Lower lobe of right lung (tissue), 2 donors: ENCODE results near the gene NEURL1B. TPM values are rescaled to one million over a fixed set of nuclear protein-coding genes. Genes with fewer than 3 reads are reported as not detected.

Experiments
- ATAC-seq, 2 donors: fragments of 200-7000 bp; cut with Tn5 transposase; one replicate each; pipeline ENCODE4 v1.9.1; 2020 to 2022; ENCODE audit warnings: mild to moderate bottlenecking in 2 of 2, moderate library complexity in 2 of 2
- DNase-seq: peaks from one replicate; pipeline ENCODE4 v3.0.0-alpha.2; 2020
- H3K27ac ChIP-seq: fragments of 200-600 bp; one replicate; pipeline ENCODE4 v1.8.0; 2022
- H3K27me3 ChIP-seq: fragments of 200-600 bp; one replicate; pipeline ENCODE4 v1.8.0; 2022; ENCODE audit warnings: low read depth
- H3K36me3 ChIP-seq: fragments of 200-600 bp; one replicate; pipeline ENCODE4 v1.8.0; 2022; ENCODE audit warnings: mild to moderate bottlenecking
- H3K4me1 ChIP-seq: fragments of 200-600 bp; one replicate; pipeline ENCODE4 v1.8.0; 2022
- H3K4me3 ChIP-seq: fragments of 200-600 bp; one replicate; pipeline ENCODE4 v1.8.0; 2022; ENCODE audit warnings: mild to moderate bottlenecking
- H3K9me3 ChIP-seq: fragments of 200-600 bp; one replicate; pipeline ENCODE4 v1.8.0; 2022
- CTCF ChIP-seq: fragments of 200-600 bp; IDR thresholded peaks from one replicate; pipeline ENCODE4 v1.8.0; 2022; ENCODE audit warnings: antibody characterized with exemption, mild to moderate bottlenecking
- intact Hi-C: fragments of 100-400 bp; cut with DNase I; formaldehyde crosslinking; loops from one replicate; pipeline ENCODE4 v1.11.0; 2022
- total RNA-seq: library from RNA; stranded (reverse); fragmentation: NEBNext Ultra II Directional; extraction: Animal tissue kit (Norgen Biotek cat#: 25700); gene quantifications from one replicate; pipeline ENCODE4 v1.2.1, GENCODE V29; 2021
- donor health status: DM: no; HTN: yes; CAD: no; lungs with severe emphysema.

The NEURL1B gene
- total RNA-seq, 1 donor from 2014 or later: 24.8 TPM

- DNase-seq: no peak
- H3K36me3 ChIP-seq: no peaks in the 10 kb centered on the region
- ATAC-seq: peak in 1 of 2 donors; percentile 23
- peak overlapping the region; percentile 64 for H3K27ac ChIP-seq
- no peaks in the 10 kb centered on the region for H3K27me3 ChIP-seq
- peaks cover 60% of the 10 kb centered on the region for H3K4me1 ChIP-seq
- intact Hi-C loops: no loop called here
- no peak overlapping the region for H3K4me3 ChIP-seq
- H3K9me3 ChIP-seq: no peaks in the 10 kb centered on the region
- no peak for TF ChIP-seq CTCF
Measured at GRCh38 chr5:172664681-172665541, 23.8 kb downstream of the NEURL1B start.

GRCh38 chr5:172666251-172666650 lies 25.2 kb downstream of the NEURL1B start:
- peaks cover 47% of the 10 kb centered on the region for H3K4me1 ChIP-seq
- H3K27ac ChIP-seq: no peak overlapping the region
- H3K36me3 ChIP-seq: peaks cover 9% of the 10 kb centered on the region
- ATAC-seq (no peak), DNase-seq (no peak)
- no peak overlapping the region for H3K4me3 ChIP-seq
- H3K27me3 ChIP-seq: no peaks in the 10 kb centered on the region
- intact Hi-C loops: no loop called here
- H3K9me3 ChIP-seq: no peaks in the 10 kb centered on the region
- no peak for TF ChIP-seq CTCF

- peaks cover 12% of the 10 kb centered on the region for H3K36me3 ChIP-seq
- no peaks in the 10 kb centered on the region for H3K27me3 ChIP-seq
- no peak for ATAC-seq
- intact Hi-C loops: no loop called here
- peak overlapping the region; percentile 28 for H3K27ac ChIP-seq
- no peak for DNase-seq
- no peak for TF ChIP-seq CTCF
- no peak overlapping the region for H3K4me3 ChIP-seq
- H3K4me1 ChIP-seq: peaks cover 30% of the 10 kb centered on the region
- H3K9me3 ChIP-seq: no peaks in the 10 kb centered on the region
Measured at GRCh38 chr5:172667786-172668593, 26.9 kb downstream of the NEURL1B start.

GRCh38 chr5:172668594-172669071 lies 27.6 kb downstream of the NEURL1B start:
- ATAC-seq (no peak), DNase-seq (no peak)
- H3K4me3 ChIP-seq: no peak overlapping the region
- H3K9me3 ChIP-seq: no peaks in the 10 kb centered on the region
- intact Hi-C loops: no loop called here
- H3K27me3 ChIP-seq: no peaks in the 10 kb centered on the region
- peak overlapping the region; percentile 28 for H3K27ac ChIP-seq
- H3K4me1 ChIP-seq: peaks cover 28% of the 10 kb centered on the region
- TF ChIP-seq CTCF: no peak
- H3K36me3 ChIP-seq: peaks cover 12% of the 10 kb centered on the region

- intact Hi-C loops: no loop called here
- Histone ChIP-seq H3K9me3 (no peaks in the 10 kb centered on the region), H3K4me3 (no peak overlapping the region), H3K27me3 (no peaks in the 10 kb centered on the region), H3K36me3 (peaks cover 12% of the 10 kb centered on the region), H3K4me1 (peaks cover 28% of the 10 kb centered on the region), H3K27ac (no peak overlapping the region)
- DNase-seq (no peak), ATAC-seq (no peak)
- no peak for TF ChIP-seq CTCF
Measured at GRCh38 chr5:172669386-172670004, 28.4 kb downstream of the NEURL1B start.
